ENCODE data around the gene APBA1.

The APBA1 gene

DNA sequence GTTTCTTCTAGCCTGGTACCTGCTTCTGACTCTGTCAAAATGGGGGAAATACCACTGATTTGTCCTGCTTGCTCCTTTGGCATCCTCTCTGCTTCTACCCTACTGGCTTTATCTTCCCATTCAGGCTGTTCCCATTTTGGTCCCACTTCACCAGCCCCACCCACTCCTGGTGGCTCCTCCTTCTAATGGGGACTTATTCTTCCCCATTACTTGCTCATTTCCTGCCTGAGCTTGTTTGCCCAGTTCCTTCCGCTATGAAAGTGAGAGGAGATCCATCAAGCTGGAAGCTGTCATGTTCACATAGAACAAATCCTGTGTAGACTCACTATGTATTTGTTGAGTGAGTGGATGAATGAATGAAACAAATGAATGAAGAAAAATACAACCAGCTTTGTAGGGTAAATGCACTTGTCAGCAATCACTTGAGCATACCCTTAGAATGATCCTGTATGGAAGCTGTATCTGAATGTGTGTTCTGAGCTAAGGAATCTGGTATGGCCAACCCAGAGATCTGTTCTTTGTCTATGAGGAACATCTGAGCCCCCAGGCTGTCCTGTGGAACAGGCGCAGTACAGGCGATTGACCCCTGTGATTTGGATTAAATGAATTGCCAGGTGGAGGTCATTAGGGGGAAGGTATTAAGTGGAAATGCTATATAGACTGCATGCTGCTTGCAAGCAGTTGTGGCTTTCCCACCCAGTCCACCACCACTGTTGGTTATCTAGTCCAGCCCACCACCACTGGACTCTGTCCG is 89.5 kb downstream of the APBA1 start:
- Mint-ChIP-seq H3K4me1 (ENCODE audit: low read depth) (no peaks in the 10 kb centered on the region), H3K36me3 (no peaks in the 10 kb centered on the region), H3K27ac (no peak overlapping the region), H3K9me3 (ENCODE audit: low read depth) (no peaks in the 10 kb centered on the region), H3K4me3 (no peak overlapping the region), H3K27me3 (peaks cover 8% of the 10 kb centered on the region)

DNA sequence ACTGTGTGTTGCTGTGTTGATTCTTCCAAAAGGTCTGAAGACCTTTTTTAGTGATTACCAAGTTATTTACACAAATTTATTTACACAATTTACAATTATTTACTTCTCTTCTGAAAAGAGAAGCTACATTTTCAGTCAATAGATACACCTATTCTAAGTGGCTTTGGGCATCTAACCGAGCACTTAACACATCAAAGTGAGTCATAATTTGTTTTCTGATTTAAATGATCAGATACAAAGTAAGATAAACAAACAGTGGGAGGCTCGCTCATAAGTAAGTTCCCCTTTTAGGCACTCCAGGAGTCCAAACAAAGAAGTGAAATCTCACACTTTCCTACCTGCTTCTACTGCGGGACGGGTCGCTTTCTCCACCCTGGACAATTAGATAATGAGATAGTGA is 90.2 kb downstream of the APBA1 start:
- Mint-ChIP-seq H3K27ac (no peak overlapping the region), H3K9me3 (ENCODE audit: low read depth) (no peaks in the 10 kb centered on the region), H3K4me1 (ENCODE audit: low read depth) (no peaks in the 10 kb centered on the region)

DNA sequence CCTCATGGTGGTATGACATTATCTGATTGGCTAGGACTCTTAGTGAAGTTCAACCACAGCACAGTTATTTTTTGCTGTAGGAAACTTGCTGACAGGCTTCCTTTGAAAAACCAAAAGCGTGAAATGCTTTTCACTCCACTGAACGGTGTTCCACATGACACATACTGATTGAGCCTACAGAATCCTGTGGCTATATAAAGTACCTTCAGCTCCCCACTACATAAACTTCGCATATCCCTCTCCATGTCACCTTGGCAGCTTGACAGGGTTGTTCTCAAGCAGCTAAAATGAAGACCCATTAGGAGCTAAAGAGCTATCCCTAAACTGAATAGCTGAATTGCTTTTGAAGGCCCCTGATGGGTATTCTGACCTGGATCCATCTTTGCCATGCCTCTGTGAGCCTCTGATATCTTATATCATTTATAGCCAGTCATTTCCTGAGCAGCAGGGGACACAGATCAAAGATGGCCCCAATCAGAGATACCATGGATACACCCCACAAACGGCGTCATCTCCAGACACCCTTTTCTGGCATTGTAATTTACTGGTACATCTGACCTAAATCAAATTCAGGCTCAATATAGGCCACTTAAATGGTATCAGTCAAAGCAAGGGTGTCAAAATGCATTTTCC is 91.5 kb downstream of the APBA1 start:
- H3K9me3 Mint-ChIP-seq (ENCODE audit: low read depth) = no peaks in the 10 kb centered on the region
- no peaks in the 10 kb centered on the region for H3K36me3 Mint-ChIP-seq
- H3K27me3 Mint-ChIP-seq = peaks cover 8% of the 10 kb centered on the region
- H3K4me1 Mint-ChIP-seq (ENCODE audit: low read depth) = no peaks in the 10 kb centered on the region
- H3K27ac Mint-ChIP-seq = no peak overlapping the region
- H3K4me3 Mint-ChIP-seq = no peak overlapping the region

More for the DNA sequence above, 90.2 kb downstream of the APBA1 start:
- Mint-ChIP-seq H3K4me3 (no peak overlapping the region), H3K36me3 (no peaks in the 10 kb centered on the region), H3K27me3 (peaks cover 8% of the 10 kb centered on the region)

DNA sequence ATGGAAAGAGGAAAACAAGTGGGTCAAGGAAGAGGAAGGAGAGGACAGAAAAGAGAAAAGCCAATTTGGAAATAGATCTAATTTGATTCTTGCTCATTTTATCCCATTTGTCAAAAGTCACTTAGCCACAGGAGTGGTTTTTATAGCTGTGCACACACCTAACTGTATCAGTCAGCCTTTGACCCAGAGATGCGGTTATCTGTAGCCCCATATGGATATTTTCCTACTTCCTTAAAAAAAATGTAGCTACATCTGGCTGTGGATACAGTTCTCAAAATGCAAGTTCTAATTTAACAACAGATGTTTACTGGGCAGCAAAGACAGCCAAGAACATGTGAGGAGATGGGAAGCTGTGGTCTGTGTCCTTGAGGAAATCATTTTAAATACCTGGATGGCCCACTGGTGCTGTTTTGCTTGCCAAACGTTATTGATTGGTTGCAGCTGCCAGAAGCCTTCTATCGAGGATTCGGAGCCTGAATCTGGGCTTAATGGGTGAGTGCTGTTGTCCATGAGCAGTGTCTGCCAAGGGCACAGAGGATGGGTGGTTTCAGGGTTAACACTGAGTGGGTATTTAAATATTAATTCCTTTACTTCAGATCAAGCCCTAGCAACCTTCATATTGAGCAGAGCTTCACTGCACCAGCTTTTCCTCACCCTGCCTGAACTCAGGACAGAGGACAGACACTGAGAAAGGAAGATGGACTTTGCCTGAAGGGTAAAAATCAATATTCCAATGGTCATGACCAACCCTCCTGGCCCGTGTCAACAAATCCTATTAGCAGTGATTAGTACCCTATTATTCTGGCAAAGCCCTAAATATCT is 92.2 kb downstream of the APBA1 start:
- no peaks in the 10 kb centered on the region for H3K4me1 Mint-ChIP-seq (ENCODE audit: low read depth)
- no peak overlapping the region for H3K4me3 Mint-ChIP-seq
- H3K9me3 Mint-ChIP-seq (ENCODE audit: low read depth) = no peaks in the 10 kb centered on the region
- H3K27ac Mint-ChIP-seq = no peak overlapping the region
- peaks cover 8% of the 10 kb centered on the region for H3K27me3 Mint-ChIP-seq
- no peaks in the 10 kb centered on the region for H3K36me3 Mint-ChIP-seq

DNA sequence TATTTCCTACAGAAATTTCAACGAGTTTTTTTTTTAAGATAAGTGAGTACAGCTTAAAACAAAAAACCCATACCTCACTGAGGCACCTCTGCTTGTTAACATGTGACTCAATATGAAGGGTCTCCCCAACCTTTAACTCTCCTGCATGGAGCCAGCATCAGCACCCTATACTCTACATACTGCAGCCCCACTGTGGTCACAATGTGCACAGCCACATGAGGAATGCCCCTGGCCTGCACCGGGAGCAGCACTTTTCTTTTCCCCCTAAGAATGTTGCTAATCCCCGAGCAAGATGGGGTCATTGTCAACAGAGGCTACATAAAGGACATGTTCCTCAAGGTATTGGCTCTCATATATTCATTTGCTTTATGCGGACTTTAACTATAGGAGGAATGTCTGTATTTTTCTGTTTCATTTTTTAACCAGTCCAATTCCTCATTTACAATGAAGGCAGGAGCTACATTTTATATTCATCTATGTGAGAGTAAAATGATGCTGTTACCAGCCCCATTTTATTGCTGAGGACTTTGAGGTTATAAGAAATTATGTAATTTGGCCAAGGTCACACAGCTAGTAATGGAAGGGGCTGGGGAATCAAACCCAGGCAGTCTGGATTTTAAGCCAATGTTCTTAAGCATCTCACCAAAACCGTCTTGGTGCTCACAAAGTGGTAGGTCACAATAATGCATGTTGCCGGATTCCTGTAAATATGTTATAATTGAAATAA is 93.0 kb downstream of the APBA1 start:
- H3K27me3 Mint-ChIP-seq = peaks cover 8% of the 10 kb centered on the region
- H3K9me3 Mint-ChIP-seq (ENCODE audit: low read depth) = no peaks in the 10 kb centered on the region
- no peak overlapping the region for H3K4me3 Mint-ChIP-seq
- no peak overlapping the region for H3K27ac Mint-ChIP-seq
- no peaks in the 10 kb centered on the region for H3K36me3 Mint-ChIP-seq
- H3K4me1 Mint-ChIP-seq (ENCODE audit: low read depth) = no peaks in the 10 kb centered on the region

DNA sequence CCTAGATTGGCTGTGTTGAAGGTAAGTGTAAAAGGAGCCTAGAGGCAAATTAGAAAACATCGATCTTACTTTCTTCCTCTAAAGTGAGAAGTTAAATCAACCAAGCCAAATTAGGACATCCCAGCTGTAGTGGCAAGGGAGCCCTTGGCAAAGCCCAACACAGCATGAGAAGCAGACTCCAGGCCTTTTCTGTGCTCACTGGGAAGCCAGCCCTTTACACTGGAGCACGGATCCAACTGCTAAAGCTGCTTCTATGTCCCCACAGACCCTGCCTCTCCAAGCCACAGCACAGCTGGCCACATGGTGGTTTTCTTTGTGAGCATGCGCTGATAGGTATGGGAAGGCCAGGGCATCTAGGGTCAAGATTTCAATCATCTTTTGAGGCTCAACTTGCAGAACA is 94.1 kb downstream of the APBA1 start:
- Mint-ChIP-seq H3K27me3 (peaks cover 8% of the 10 kb centered on the region), H3K4me3 (no peak overlapping the region), H3K4me1 (ENCODE audit: low read depth) (no peaks in the 10 kb centered on the region), H3K36me3 (no peaks in the 10 kb centered on the region), H3K9me3 (ENCODE audit: low read depth) (no peaks in the 10 kb centered on the region), H3K27ac (no peak overlapping the region)

DNA sequence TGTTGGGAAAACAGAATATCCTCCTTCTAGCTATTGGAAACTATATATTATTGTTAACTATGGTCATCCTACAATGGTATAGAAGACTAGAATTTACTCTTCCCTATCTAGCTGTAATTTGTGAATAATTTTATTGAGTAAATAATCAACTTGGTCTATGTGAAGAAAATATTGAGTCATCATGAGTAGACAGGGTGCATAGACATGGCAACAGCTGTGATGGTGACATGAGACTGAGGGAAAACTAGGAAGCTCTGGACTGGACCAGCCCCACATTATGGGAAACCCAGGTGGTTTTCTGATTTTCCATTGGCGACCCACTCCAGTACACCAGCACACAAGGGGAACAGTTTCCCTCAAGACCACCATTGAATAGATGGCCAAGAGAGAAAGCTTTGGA is 95.0 kb downstream of the APBA1 start:
- Mint-ChIP-seq H3K4me1 (ENCODE audit: low read depth) (no peaks in the 10 kb centered on the region), H3K9me3 (ENCODE audit: low read depth) (no peaks in the 10 kb centered on the region), H3K36me3 (no peaks in the 10 kb centered on the region), H3K27me3 (peaks cover 5% of the 10 kb centered on the region), H3K27ac (no peak overlapping the region), H3K4me3 (no peak overlapping the region)

DNA sequence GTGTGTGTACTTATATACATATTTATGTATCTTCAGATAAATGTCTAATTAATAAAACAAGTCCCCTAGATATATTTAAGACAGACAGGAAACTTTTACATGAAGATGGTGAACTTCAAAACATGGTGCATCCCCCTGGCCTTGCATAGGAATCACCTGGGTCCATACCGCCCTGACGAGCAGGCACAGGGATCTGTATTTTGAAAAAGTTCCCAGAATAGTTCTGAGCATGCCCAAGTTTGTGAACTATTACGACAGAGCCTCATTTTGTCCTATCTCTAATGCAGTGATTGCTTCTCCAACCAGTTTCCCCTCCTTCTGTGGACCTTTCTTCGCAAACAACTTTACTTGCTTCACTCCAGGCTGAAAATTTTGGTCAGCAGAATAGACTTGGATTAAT is 98.1 kb downstream of the APBA1 start:
- peaks cover 4% of the 10 kb centered on the region for H3K27me3 Mint-ChIP-seq
- H3K27ac Mint-ChIP-seq = no peak overlapping the region
- no peaks in the 10 kb centered on the region for H3K4me1 Mint-ChIP-seq (ENCODE audit: low read depth)
- H3K4me3 Mint-ChIP-seq = no peak overlapping the region
- no peaks in the 10 kb centered on the region for H3K9me3 Mint-ChIP-seq (ENCODE audit: low read depth)
- no peaks in the 10 kb centered on the region for H3K36me3 Mint-ChIP-seq

DNA sequence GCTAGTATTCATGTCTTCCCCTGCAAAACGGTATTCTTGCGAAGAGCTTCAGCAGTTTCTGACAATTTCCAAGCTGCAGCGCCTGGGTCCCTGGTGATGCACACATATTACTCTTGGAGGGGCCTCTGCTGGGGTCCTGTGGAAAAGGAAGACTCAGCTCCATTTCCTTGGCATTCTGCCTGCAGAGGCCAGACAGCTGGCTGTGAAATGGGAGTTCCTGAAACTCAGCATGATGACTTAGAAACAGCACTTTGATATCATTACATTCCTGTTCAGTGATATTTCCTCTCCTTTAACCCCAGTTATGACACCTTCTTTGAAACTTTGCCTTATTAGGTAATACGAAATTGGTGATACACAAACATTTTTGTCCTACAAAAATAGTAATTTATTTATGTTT is 98.5 kb downstream of the APBA1 start:
- Mint-ChIP-seq H3K4me3 (no peak overlapping the region), H3K4me1 (ENCODE audit: low read depth) (no peaks in the 10 kb centered on the region), H3K27ac (no peak overlapping the region), H3K27me3 (peaks cover 4% of the 10 kb centered on the region), H3K36me3 (no peaks in the 10 kb centered on the region), H3K9me3 (ENCODE audit: low read depth) (no peaks in the 10 kb centered on the region)

DNA sequence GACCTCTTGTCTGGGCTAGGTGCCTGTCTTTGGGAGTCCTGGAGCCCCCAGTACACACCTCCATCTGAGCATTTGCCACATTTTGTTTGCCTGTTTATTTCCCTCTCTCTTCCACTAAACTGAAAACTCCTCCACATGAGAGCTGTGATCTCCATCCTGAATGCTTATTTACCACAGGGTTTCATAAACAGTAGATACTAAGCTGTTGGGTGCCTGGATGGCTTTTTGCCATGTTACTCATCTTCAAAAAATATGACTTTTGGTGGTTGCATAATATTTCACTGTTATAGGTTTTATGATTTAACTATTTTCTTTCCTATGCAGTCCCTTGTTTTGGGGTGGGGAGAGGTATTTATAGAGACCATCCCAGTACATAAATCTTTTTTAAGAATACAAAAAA is 99.6 kb downstream of the APBA1 start:
- H3K27me3 Mint-ChIP-seq = peaks cover 4% of the 10 kb centered on the region
- no peaks in the 10 kb centered on the region for H3K9me3 Mint-ChIP-seq (ENCODE audit: low read depth)
- no peak overlapping the region for H3K27ac Mint-ChIP-seq
- no peaks in the 10 kb centered on the region for H3K4me1 Mint-ChIP-seq (ENCODE audit: low read depth)
- H3K36me3 Mint-ChIP-seq = no peaks in the 10 kb centered on the region
- H3K4me3 Mint-ChIP-seq = no peak overlapping the region

DNA sequence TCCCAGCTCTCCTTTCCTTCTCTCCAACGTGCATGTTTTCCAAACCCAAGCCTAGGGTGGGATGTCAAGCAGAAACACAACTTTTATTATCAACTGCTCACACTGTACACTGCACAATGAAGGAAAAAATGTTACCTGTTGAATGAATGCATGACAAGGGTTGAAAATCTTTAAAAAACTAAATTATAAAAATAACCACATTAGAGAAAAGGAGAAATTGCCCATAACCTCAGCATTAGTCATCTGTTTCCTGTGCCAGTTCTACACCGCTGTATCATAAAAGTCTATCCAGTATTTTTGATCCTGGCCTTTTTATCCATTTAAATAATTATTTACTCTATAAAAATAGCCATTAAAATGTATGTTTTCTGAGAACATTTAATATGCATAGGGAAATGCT is 101.1 kb downstream of the APBA1 start:
- no peak overlapping the region for H3K4me3 Mint-ChIP-seq
- no peaks in the 10 kb centered on the region for H3K9me3 Mint-ChIP-seq (ENCODE audit: low read depth)

DNA sequence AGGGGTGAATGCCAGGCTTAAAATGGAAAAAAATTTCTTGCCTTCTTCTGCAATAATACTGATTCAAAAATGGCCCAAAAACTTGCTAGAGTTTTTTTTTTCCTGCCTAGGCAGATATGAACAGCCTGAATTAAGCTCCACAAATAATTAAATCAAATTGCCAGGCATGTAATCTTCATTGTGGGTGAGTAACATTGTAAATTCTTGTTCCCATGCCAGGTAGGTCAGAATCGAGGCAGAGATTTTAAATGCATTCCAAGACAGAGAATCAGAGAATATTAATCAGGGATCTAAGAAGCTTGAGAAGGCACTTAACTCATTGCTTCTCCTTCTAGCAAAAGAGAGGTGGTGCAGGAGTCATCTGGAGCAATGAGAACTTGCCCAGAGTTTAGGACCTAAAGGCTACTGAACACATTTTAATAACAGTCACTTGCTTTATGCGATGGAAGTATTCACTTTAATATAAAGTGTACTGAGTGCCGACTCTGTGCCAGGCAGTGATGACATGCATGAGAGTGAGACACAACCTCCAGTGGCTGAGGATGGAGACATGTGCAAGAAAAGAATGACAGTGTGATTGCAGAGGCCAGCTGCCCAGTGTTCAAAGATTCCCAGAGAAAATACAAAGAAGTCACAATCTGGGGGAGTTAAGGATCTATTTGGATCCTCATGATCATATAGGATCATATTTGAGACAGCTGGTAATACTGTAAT is 102.3 kb downstream of the APBA1 start:
- Mint-ChIP-seq H3K4me3 (no peak overlapping the region), H3K4me1 (ENCODE audit: low read depth) (no peaks in the 10 kb centered on the region), H3K27ac (no peak overlapping the region), H3K36me3 (no peaks in the 10 kb centered on the region), H3K9me3 (ENCODE audit: low read depth) (no peaks in the 10 kb centered on the region), H3K27me3 (peaks cover 4% of the 10 kb centered on the region)

More for the DNA sequence above, 101.1 kb downstream of the APBA1 start:
- H3K27ac Mint-ChIP-seq = no peak overlapping the region
- H3K27me3 Mint-ChIP-seq = peaks cover 4% of the 10 kb centered on the region
- H3K4me1 Mint-ChIP-seq (ENCODE audit: low read depth) = no peaks in the 10 kb centered on the region
- no peaks in the 10 kb centered on the region for H3K36me3 Mint-ChIP-seq

DNA sequence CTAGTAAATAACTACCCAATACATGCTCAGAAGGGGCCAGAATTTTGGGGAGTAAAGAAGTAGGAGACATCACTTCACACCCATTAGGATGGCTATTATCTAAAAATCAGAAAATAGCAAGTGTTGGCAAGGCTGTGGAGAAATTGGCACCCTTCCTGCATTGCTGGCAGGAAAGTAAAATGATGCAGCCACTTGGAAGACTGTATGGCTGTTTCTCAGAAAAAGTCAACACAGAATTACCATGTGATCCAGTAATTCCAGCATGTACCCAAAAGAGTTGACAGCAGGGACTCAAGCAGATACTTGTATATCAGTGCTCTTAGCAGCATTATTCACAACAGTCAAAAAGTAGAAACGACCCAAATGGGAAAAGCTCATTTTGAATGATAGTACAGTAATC is 107.6 kb downstream of the APBA1 start:
- Mint-ChIP-seq H3K36me3 (no peaks in the 10 kb centered on the region), H3K27ac (no peak overlapping the region), H3K27me3 (peaks cover 3% of the 10 kb centered on the region), H3K4me1 (ENCODE audit: low read depth) (no peaks in the 10 kb centered on the region), H3K4me3 (no peak overlapping the region), H3K9me3 (ENCODE audit: low read depth) (no peaks in the 10 kb centered on the region)

DNA sequence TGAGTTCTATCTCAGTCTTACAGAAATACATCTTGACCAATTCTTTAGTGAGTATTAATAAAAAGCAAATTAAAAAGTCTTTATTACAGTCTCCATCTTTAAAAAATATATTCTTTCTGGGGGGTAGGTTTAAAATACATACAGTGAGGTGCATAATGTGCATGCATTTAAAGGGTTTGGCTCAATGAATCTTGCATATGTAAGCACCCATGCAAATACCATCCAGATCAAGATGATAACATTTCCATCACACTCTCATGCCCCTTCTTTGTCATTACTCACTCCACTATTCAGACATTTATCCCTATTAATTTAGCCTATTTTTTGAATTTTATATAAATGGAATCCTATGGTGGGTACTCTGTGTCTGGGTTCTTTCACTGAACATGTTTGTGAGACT is 113.0 kb downstream of the APBA1 start:
- H3K4me1 Mint-ChIP-seq (ENCODE audit: low read depth) = no peaks in the 10 kb centered on the region
- no peaks in the 10 kb centered on the region for H3K36me3 Mint-ChIP-seq
- H3K9me3 Mint-ChIP-seq (ENCODE audit: low read depth) = no peaks in the 10 kb centered on the region
- peaks cover 6% of the 10 kb centered on the region for H3K27me3 Mint-ChIP-seq
- no peak overlapping the region for H3K4me3 Mint-ChIP-seq
- H3K27ac Mint-ChIP-seq = no peak overlapping the region

Measured in activated naive CD8-positive, alpha-beta T cell (primary cell).